ENCODE measurements around the gene MGLL. TPM values are rescaled to one million over a fixed set of nuclear protein-coding genes. Genes with fewer than 3 reads are reported as not detected.

The MGLL gene
- total and polyA plus RNA-seq, 2 donors from 2014 or later: 74.2 to 250 TPM

DNA sequence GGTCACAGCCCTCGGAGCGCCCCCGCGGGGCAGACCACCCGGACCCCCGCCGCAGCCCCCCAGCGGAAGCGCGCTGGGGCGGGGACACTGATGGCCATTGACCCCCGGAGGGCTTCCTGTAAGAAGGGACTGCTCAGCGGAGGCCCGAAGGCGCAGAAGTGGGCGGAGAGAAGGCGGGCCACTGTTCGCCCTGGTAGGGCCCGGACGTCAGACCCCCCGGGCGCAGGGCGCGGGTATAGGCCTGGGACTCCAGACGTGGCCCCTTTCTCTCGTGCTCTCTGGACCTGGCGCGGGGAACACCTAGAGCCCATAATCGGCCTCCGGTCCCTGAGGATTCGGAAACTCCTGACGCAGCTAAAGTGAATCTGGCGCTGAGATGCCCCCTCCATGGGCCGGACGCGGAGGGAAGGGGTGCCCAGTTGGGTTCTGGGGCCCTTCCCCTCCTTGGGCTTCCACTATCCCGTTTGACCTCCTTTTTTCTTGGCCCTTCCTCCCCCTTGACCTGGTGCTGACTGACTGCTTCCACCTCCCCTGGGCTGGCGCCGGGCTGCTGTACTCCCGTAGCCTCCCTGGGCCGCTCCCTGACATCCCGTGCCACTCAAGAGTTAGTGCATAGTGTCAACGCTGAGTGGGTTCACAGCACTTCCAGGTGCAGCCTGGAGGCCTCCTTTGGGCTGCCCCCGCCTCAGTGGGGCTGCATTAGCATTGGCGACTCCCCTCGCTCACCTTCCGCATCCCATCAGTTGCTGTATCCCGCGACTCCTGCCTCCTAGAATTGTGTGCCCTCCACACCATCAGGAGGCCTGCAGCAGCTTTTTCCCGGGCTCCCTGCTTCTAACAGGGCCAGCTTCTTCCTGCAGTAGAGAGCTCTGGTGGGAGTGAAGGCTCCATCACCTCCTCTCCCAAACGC, 148.9 kb downstream of the MGLL start:
- TF ChIP-seq, protein P1, sequence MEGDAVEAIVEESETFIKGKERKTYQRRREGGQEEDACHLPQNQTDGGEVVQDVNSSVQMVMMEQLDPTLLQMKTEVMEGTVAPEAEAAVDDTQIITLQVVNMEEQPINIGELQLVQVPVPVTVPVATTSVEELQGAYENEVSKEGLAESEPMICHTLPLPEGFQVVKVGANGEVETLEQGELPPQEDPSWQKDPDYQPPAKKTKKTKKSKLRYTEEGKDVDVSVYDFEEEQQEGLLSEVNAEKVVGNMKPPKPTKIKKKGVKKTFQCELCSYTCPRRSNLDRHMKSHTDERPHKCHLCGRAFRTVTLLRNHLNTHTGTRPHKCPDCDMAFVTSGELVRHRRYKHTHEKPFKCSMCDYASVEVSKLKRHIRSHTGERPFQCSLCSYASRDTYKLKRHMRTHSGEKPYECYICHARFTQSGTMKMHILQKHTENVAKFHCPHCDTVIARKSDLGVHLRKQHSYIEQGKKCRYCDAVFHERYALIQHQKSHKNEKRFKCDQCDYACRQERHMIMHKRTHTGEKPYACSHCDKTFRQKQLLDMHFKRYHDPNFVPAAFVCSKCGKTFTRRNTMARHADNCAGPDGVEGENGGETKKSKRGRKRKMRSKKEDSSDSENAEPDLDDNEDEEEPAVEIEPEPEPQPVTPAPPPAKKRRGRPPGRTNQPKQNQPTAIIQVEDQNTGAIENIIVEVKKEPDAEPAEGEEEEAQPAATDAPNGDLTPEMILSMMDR (IDR thresholded peaks at IDR 0.05; ENCODE audit: borderline replicate concordance, extremely low read depth, insufficient read depth): no peak
- no peak overlapping the region for H3K27ac ChIP-seq (ENCODE audit: low read depth in 2 of 2, low read length in 2 of 2)
- H3K4me3 ChIP-seq (ENCODE audit: low read length in 3 of 3): peak overlapping the region; percentile 54 to 67 (median 66)
- FAIRE-seq (no peak), DNase-seq (peak; percentile 58 to 87 (median 78))
- H3K9ac ChIP-seq (ENCODE audit: low read length in 3 of 3): peak overlapping the region in 2 of 3 donors; percentile 41 to 67
- peaks cover 0 to 13% (median 5%) of the 10 kb centered on the region in 3 donors for H3K4me1 ChIP-seq (ENCODE audit: control insufficient read depth in 2 of 3, insufficient read depth in 2 of 3, low read depth in 1 of 3, low read length in 3 of 3)
- H3K27me3 ChIP-seq (ENCODE audit: control insufficient read depth, insufficient read depth, low read length): no peaks in the 10 kb centered on the region
- intact Hi-C loops (cut with DNase I): no loop called here
- no peaks in the 10 kb centered on the region for H3K36me3 ChIP-seq (ENCODE audit: control insufficient read depth in 2 of 3, insufficient read depth in 3 of 3, low read length in 3 of 3)
- no peaks in the 10 kb centered on the region for H3K9me3 ChIP-seq (ENCODE audit: control insufficient read depth in 2 of 3, insufficient read depth in 1 of 3, low read length in 3 of 3)

DNA sequence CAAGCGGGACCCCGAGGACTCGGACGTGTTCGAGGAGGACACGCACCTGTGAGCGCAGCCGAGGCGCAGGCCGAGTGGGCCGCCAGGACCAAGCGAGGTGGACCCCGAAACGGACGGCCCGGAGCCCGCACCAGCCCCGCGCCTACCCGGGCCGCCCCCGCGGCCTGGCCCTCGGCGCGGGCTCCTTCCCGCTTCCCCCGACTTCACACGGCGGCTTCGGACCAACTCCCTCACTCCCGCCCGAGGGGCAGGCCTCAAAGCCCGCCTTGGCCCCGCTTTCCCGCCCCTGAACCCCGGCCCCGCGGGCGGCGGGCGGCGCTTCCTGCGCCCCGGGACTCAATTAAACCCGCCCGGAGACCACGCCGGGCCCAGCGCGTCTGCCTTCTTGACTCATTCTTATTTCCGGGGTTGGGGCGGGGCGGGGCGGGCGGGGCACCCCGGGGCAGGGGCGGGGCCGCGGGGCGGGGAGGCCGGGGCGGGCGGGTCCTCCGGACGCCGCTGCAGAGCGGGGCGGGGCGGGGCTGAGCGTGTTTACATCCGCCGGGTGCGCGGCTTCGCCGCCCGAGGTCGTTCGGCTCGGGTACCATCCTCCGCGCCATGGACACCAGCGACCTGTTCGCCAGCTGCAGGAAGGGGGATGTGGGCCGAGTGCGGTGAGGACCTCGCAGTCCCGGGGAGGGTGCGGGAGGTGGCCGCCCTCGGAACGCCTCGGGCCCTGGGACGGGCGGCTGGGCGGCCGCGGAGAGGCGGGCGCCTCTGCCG, 149.7 kb downstream of the MGLL start, which contains the start of gene ABTB1:
Gene ABTB1 (plus strand): TSS at position 524 of the 762 bp plus-strand sequence. CDS start 74 bp downstream, at position 598.
- no peak for FAIRE-seq

DNA sequence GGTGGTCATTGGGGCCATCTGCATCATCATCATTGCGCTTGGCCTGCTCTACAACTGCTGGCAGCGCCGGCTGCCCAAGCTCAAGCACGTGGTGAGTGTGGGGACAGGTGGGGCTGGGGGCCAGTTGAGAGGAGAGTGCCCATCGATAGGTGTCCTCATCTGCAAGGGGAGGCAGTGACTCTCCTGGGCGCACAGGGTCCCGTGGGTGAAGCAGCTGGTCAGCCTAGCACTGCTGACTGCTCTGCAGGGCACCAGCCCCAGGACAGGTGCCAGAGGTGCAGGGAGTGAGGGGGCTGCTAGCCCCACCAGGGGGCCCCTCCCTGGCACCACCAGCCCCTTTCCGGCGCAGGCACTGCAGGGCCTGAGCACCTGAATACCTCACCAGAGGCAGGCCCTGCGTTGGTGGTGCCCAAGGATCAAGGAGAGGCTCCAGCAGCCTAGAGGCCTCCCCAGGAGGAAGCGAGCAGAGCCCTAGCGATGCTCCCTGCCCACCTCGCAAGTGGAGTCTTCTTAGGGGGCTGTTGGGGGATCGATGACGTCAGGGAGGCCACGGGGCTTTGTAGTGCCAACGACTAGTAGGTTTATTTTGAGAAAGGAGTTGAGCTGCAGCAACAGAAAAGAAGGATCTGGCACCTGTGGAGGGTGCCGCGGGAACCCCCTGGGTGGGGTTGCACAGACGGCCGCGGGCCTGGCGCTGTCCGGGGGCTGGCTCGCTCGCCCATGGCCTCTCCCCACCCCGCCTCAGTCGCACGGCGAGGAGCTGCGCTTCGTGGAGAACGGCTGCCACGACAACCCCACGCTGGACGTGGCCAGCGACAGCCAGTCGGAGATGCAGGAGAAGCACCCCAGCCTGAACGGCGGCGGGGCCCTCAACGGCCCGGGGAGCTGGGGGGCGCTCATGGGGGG, 150.5 kb downstream of the MGLL start:
- TF ChIP-seq, protein P1 (IDR thresholded peaks at IDR 0.05; ENCODE audit: borderline replicate concordance, extremely low read depth, insufficient read depth): no peak
- Histone ChIP-seq H3K9ac (ENCODE audit: low read length in 3 of 3) (peak overlapping the region in 2 of 3 donors; percentile 41 to 75), H3K27me3 (ENCODE audit: control insufficient read depth, insufficient read depth, low read length) (no peaks in the 10 kb centered on the region), H3K27ac (ENCODE audit: low read depth in 2 of 2, low read length in 2 of 2) (peak overlapping the region; percentile 32 to 65), H3K4me3 (ENCODE audit: low read length in 3 of 3) (peak overlapping the region in 2 of 3 donors; percentile 51 to 61), H3K36me3 (ENCODE audit: control insufficient read depth in 2 of 3, insufficient read depth in 3 of 3, low read length in 3 of 3) (no peaks in the 10 kb centered on the region), H3K4me1 (ENCODE audit: control insufficient read depth in 2 of 3, insufficient read depth in 2 of 3, low read depth in 1 of 3, low read length in 3 of 3) (peaks cover 0 to 13% (median 5%) of the 10 kb centered on the region in 3 donors), H3K9me3 (ENCODE audit: control insufficient read depth in 2 of 3, insufficient read depth in 1 of 3, low read length in 3 of 3) (no peaks in the 10 kb centered on the region)
- DNase-seq (peak in 3 of 5 donors; percentile 22 to 87 (median 77)), FAIRE-seq (no peak)
- intact Hi-C loops (cut with DNase I): no loop called here

More for the DNA sequence above, 149.7 kb downstream of the MGLL start, which contains the start of gene ABTB1:
- no peaks in the 10 kb centered on the region for H3K36me3 ChIP-seq (ENCODE audit: control insufficient read depth in 2 of 3, insufficient read depth in 3 of 3, low read length in 3 of 3)
- peak within 1 kb of the TSS in 2 of 3 donors; percentile 41 to 75 for H3K9ac ChIP-seq (ENCODE audit: low read length in 3 of 3)
- intact Hi-C loops (cut with DNase I): no loop called here
- no peaks in the 10 kb centered on the region for H3K27me3 ChIP-seq (ENCODE audit: control insufficient read depth, insufficient read depth, low read length)
- DNase-seq: peak; percentile 84 to 97 (median 90)
- H3K4me1 ChIP-seq (ENCODE audit: control insufficient read depth in 2 of 3, insufficient read depth in 2 of 3, low read depth in 1 of 3, low read length in 3 of 3): peaks cover 0 to 13% (median 5%) of the 10 kb centered on the region in 3 donors
- H3K27ac ChIP-seq (ENCODE audit: low read depth in 2 of 2, low read length in 2 of 2): peak within 1 kb of the TSS; percentile 32 to 65
- H3K9me3 ChIP-seq (ENCODE audit: control insufficient read depth in 2 of 3, insufficient read depth in 1 of 3, low read length in 3 of 3): no peaks in the 10 kb centered on the region
- H3K4me3 ChIP-seq (ENCODE audit: low read length in 3 of 3): peak within 1 kb of the TSS; percentile 54 to 67 (median 66)
- TF ChIP-seq, protein P1 (IDR thresholded peaks at IDR 0.05; ENCODE audit: borderline replicate concordance, extremely low read depth, insufficient read depth): no peak

Measured in kidney (tissue), 14 donors.